ENCODE measurements around the gene PLXNA1. TPM values are rescaled to one million over a fixed set of nuclear protein-coding genes. Genes with fewer than 3 reads are reported as not detected.

Gene PLXNA1
- total RNA-seq, 1 donor, result 6.1 TPM

DNA sequence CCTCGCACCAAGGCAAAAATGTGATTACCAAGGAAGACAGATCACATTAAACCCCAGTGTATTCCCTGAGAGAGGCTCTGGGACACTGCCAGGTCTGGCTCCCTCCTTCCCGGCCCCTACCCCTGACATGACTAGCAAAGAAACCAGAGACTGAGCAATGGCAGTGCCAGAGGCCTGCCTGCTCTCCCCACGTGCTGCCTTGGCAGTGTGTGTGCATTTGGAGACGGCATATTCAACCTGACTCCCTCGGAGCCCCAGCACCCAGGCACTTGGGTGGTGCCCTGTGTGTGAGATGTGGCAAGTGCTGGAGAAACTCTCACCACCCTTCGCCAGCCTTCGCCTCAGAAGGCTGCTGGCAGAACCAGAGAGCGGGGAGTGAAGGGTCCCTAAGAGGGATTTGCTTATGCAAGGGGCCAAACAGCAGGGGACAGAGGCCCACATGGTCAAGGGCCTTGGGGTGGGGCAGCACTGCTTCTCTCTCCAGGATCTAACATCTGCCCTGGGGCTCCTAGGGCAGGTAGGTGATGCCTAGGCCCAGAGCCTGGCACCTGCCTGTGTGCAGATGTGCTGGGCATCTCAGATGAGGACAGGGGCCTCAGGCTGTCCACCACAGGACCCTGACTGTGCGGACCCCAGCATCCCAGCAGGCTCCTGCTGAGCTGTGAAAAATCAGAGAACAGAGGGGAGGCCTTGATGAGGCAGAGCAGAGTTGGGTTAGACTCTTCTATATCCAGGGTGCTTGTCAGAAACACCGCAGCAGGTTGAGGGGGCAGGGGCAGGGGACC is 23.6 kb upstream of the PLXNA1 start:
- H3K4me3 ChIP-seq (ENCODE audit: low read length), result no peak overlapping the region
- H3K9me3 ChIP-seq (ENCODE audit: low read depth, low read length), result no peaks in the 10 kb centered on the region
- H3K4me1 ChIP-seq (ENCODE audit: insufficient read depth, low read length), result peaks cover 7% of the 10 kb centered on the region
- no peaks in the 10 kb centered on the region for H3K27me3 ChIP-seq (ENCODE audit: insufficient read depth, low read length)

DNA sequence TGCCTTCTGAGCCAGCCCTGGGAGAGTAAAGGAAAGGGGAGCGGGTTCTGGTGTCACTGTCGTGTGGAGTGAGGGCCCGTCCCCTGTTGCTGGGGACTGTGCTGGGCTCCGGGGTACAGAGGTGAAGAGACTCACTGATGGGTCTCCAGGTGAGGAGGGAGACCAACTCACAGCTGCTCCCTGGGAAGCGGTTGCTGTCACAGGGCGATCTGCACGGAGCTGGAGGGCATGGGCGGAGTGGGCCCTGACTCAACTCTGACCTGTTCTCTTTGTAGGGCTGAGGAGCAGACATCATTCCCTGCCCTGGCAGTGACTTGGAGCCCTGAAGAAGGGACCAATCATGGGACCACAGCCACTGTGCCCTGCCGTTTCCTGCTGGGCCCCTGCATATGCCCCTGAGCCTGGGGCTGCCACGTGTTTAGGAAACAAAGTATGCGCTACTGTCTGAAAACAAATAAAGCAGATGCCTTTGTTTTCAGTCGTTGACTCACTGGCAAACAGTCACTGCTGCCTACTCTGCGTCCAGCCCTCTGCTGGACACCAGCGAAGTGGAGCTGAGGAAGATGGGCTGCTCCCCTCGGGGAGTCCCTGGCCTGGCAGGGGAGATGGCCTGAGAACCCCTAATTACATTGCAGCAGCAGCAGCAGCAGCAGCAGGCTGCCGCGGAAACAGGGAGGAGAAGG is 22.9 kb upstream of the PLXNA1 start:
- H3K4me1 ChIP-seq (ENCODE audit: insufficient read depth, low read length), result peaks cover 7% of the 10 kb centered on the region
- no peaks in the 10 kb centered on the region for H3K27me3 ChIP-seq (ENCODE audit: insufficient read depth, low read length)
- no peaks in the 10 kb centered on the region for H3K9me3 ChIP-seq (ENCODE audit: low read depth, low read length)
- H3K4me3 ChIP-seq (ENCODE audit: low read length), result no peak overlapping the region

DNA sequence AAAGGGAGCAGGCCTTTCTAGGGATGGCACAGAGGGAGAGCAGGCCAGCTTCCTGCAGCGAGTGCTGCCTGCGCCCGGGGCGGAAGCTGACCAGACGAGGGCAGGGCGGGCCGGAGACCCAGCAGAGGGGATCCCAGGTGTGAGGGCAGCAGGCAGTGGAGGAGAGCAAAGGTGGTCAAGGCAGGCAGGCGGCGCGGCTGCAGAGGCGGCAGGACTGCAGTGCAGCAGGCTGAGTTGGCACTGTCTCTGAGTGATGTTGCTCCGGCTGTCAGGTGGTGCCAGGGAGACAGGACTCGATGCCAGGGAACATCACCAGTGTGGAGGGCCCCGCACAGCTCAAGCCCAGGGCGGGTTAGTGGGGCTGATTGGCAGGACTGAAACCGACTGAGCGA is 22.3 kb upstream of the PLXNA1 start:
- Histone ChIP-seq H3K4me3 (ENCODE audit: low read length) (no peak overlapping the region), H3K27me3 (ENCODE audit: insufficient read depth, low read length) (no peaks in the 10 kb centered on the region), H3K4me1 (ENCODE audit: insufficient read depth, low read length) (peaks cover 3% of the 10 kb centered on the region), H3K9me3 (ENCODE audit: low read depth, low read length) (no peaks in the 10 kb centered on the region)

DNA sequence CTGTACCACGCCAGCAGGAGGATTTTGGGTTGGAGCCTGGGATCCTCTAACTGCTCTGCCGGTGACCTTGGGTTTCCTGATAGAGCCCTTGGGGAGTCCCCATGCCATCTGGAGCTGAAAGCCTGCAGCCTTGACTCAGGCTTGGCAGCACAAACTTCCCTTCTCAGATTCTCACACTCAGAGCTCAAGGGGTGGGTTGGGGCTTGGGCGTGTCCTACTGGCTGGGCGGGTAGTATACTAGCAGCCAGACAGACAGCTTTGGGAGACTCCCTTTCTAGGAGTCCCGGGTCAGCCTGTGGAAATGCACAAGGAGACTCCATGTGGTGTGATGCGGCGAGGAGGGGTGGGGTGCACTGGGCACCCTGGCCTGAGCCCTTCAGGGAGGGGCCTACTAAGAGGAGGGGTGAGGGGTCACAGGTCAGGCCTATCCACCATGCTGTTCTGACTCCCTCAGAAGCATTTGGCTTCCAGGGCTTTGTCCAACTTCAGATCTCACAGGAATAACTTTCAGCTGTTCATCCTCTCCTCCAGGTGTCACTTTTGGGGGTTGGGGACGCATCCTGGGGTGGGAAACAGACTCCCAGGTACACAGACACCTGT is 21.6 kb upstream of the PLXNA1 start:
- H3K27me3 ChIP-seq (ENCODE audit: insufficient read depth, low read length), result no peaks in the 10 kb centered on the region
- no peaks in the 10 kb centered on the region for H3K4me1 ChIP-seq (ENCODE audit: insufficient read depth, low read length)
- H3K9me3 ChIP-seq (ENCODE audit: low read depth, low read length), result no peaks in the 10 kb centered on the region
- no peak overlapping the region for H3K4me3 ChIP-seq (ENCODE audit: low read length)

DNA sequence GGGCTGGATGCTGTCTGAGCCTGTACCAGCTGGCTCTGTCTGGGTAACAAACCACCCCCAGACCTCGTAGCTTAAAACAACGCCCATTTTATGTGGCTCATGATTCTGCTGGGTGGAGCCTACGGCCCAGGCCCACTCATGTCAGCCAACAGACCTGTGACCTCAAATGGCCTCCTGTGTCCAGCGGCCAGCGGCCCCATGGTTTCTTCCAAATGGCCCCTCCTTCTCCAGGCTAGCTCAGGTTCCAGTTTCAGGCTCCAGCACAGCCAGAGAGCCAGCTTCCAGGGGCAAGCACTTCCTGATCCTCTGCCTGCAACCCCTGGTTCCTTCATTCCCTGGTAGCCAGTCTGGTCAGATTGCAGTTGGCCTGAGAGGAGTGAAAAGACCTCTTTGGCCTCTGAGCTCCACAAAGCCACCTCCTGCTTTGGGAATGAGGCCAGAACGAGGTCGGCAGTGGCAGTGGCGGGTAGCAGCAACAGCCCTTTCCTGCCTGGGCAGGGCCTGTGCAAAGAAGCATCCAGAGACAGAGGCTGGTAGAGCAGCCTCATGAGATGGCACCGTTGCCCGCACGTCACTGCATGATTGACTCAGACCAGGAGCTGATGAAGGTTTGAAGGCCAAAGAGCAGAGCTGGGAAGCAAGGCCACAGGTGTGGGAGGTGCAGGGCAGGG is 21.0 kb upstream of the PLXNA1 start:
- no peaks in the 10 kb centered on the region for H3K4me1 ChIP-seq (ENCODE audit: insufficient read depth, low read length)
- H3K4me3 ChIP-seq (ENCODE audit: low read length), result no peak overlapping the region
- no peaks in the 10 kb centered on the region for H3K9me3 ChIP-seq (ENCODE audit: low read depth, low read length)
- H3K27me3 ChIP-seq (ENCODE audit: insufficient read depth, low read length), result no peaks in the 10 kb centered on the region

DNA sequence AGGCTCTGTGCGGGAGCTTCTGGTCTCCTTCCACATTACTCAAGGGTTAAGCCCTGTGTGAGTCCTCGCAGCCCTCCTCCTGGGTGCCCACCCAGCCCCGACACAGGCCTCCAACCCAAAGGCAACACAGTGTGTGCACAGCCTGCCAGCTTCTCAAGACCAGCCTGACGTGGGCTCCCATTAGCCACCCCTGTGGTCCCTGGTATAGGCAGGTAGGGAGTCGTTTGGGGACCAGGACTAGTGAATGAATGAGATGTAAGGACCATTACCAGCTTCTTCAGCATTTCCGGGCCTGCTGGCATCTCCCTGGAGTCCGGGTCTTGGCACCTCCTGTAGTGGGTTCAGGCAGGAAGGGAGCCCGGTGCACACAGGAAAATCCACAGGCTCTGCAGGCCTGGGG is 20.2 kb upstream of the PLXNA1 start:
- Histone ChIP-seq H3K4me1 (ENCODE audit: insufficient read depth, low read length) (no peaks in the 10 kb centered on the region), H3K9me3 (ENCODE audit: low read depth, low read length) (no peaks in the 10 kb centered on the region), H3K4me3 (ENCODE audit: low read length) (no peak overlapping the region), H3K27me3 (ENCODE audit: insufficient read depth, low read length) (no peaks in the 10 kb centered on the region)

DNA sequence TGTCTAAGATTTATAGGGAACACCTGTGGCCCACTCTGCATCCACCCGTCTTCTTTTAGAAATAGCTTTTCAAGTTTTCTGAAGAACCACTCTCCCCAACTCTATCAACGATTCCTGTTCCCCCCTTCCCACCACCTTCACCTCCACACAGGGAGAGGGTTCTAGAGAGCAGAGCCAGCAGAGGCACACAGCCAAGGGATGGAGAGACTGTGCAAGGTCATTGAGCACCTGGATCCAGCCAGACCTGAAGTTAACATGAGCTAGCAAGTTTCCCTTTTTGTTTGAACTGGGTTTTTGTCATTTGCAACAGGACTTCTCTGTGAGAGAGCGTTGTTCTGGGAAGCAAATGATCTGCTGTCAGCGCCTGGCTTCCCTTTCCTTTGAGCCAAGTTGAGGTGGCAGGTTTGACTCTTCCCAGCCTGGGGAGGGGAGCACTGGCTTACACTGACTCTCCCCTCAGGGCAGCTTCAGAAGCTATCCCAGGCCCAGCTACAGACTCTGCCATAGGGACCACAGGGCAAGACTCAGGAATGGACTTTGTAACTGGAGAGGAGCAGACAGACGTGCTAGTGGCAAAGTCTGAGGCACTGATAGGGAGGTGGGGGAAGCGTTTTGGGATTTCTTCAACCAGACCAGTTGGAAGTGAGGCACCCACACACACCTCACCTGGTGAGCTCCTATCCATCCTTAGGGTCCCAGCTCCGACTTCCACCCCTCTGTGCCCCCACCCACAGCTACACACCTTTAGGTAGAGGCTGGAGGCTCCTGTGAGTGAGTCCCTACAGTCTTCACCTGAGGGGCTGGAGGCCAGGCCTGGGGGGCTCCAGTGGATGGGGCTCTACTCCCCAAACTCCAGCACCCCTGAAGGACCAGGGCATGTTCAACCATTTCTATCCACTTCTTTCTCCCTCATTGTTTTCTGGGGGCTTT is 19.4 kb upstream of the PLXNA1 start:
- Histone ChIP-seq H3K9me3 (ENCODE audit: low read depth, low read length) (no peaks in the 10 kb centered on the region), H3K4me3 (ENCODE audit: low read length) (no peak overlapping the region), H3K4me1 (ENCODE audit: insufficient read depth, low read length) (no peaks in the 10 kb centered on the region), H3K27me3 (ENCODE audit: insufficient read depth, low read length) (no peaks in the 10 kb centered on the region)

DNA sequence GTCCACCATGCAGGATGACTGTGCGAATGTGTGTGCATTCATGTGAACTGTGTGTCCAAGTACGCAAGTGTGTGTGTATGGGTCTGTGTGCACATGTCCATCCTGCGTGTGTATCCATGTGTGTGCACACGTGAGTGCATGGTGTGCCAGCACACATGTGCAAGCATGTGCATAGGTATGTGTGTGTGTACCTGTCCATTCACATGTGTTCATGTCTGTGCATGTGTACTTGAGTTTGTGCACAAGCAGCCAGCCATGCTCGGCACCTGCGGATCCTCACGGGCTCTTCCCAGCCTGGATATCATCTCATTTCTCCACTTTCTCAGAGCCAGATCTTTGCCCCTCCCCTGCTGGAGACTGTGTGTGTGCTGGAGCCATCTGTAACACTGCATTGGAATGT is 18.7 kb upstream of the PLXNA1 start:
- H3K27me3 ChIP-seq (ENCODE audit: insufficient read depth, low read length), result no peaks in the 10 kb centered on the region
- H3K9me3 ChIP-seq (ENCODE audit: low read depth, low read length), result no peaks in the 10 kb centered on the region
- no peaks in the 10 kb centered on the region for H3K4me1 ChIP-seq (ENCODE audit: insufficient read depth, low read length)
- no peak overlapping the region for H3K4me3 ChIP-seq (ENCODE audit: low read length)

DNA sequence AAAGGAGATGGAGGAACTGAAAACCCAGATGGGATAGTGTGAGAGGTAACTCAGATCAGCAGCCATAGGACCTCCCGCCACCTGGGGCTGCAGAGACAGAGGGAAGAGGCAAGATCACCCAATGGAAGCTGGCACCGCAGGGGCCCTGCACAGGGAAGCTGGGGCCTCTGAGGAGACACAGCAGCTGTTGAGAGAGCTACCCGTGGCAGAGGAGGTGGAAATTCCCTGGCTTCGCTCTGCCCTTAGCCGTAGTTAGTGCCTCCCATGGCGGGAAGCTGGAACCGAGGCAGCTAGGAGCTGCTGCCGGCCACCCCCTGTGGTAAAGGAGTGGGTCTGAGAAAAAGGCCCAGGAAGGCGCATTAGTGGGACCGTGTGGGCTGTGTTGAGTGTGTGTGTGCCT is 18.0 kb upstream of the PLXNA1 start:
- Histone ChIP-seq H3K4me1 (ENCODE audit: insufficient read depth, low read length) (no peaks in the 10 kb centered on the region), H3K4me3 (ENCODE audit: low read length) (no peak overlapping the region), H3K9me3 (ENCODE audit: low read depth, low read length) (no peaks in the 10 kb centered on the region), H3K27me3 (ENCODE audit: insufficient read depth, low read length) (no peaks in the 10 kb centered on the region)

DNA sequence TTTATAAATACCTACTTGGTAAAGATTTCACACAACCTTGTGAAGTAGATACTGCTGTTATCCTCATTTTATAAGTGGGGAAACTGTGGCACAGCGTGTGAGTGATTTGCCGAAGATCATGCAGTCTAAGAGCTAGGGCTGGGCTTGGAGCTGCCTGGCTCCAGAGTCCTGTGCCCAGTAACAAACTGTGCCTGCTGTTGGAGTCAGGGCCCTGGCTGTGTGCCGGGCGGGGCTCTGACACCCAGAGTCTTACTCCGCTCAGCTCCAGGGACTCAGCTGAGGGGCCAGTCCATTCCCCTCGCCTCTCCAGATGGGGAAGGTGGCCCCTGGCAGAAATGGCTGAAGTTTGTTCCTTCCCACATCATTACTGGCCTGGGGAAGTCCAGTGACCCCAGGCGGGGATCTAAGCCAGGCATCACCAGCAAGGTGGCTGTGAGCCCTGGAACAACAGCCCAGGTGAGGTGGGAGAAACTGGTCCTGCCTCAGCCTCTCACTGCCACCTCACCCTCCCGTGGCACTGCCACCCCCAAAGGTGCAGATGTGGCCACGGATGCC is 17.3 kb upstream of the PLXNA1 start:
- Histone ChIP-seq H3K27me3 (ENCODE audit: insufficient read depth, low read length) (no peaks in the 10 kb centered on the region), H3K4me1 (ENCODE audit: insufficient read depth, low read length) (no peaks in the 10 kb centered on the region), H3K4me3 (ENCODE audit: low read length) (no peak overlapping the region), H3K9me3 (ENCODE audit: low read depth, low read length) (no peaks in the 10 kb centered on the region)

DNA sequence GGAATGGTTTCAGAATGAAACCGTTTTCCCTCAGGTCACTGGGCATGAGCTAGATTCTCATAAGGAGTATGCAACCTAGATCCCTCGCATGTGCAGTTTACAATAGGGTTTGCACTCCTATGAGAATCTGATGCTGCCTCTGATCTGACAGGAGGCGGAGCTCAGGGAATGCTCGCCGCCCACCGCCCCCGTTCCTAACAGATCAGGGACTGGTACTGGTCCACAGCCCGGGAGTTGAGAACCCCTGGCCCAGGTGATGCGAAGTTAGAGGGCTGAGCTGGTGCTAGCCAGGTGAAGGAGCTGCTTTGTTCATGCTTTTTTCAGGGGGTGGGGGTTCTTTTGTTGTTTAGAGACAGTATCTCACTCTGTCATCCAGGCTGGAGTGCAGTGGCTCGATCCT is 15.5 kb upstream of the PLXNA1 start:
- H3K9me3 ChIP-seq (ENCODE audit: low read depth, low read length), result no peaks in the 10 kb centered on the region

DNA sequence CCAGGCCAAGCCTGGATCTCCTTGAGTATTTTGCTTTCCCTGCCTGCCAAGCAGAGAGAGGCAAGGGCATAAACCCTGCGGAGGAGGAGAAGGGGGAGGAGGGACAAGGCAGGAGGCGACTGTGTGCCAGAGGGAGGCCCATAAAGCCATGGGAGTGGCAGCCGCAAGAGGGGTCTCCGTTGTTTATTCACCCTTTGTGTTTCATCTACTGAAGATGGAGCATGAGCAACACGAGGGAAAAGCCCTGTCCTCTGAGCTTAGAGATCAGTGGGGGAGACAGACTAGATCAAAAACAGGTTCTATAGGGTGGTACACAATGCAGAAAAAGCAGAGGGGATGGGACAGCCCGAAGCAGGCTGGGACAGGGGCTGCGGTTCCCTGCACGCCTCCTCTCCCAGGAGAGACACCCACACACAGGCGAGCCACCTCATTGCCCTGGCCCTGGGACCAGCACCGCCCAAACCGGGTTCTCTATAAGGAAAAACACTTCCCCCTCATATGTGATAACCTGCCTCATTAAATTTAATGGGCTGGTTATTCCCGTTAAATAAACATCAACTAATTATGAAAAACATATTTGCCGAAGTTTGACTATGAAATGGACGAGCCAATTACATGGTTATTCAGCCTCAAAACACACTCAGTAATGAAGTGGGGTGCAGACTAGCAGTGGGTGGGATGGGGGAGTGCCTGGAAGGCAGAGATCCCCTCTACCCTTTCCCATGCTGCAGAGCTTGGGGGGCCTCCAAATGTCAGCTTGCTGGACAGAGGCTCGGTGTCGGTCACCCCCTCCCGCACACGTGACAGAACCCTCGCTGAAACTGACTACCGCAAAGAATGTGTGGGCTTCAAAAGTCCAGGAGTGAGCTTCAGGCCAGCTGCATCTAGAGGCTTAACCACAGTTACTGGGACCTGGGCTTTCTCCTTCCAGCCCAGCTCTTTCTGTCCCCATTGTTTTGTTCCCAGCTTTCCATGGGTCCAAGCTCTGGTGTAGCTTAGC is 14.2 kb upstream of the PLXNA1 start:
- Histone ChIP-seq H3K9me3 (ENCODE audit: low read depth, low read length) (no peaks in the 10 kb centered on the region), H3K4me1 (ENCODE audit: insufficient read depth, low read length) (no peaks in the 10 kb centered on the region), H3K27me3 (ENCODE audit: insufficient read depth, low read length) (no peaks in the 10 kb centered on the region), H3K4me3 (ENCODE audit: low read length) (no peak overlapping the region)

More for the DNA sequence above, 15.5 kb upstream of the PLXNA1 start:
- Histone ChIP-seq H3K27me3 (ENCODE audit: insufficient read depth, low read length) (no peaks in the 10 kb centered on the region), H3K4me1 (ENCODE audit: insufficient read depth, low read length) (no peaks in the 10 kb centered on the region), H3K4me3 (ENCODE audit: low read length) (no peak overlapping the region)

DNA sequence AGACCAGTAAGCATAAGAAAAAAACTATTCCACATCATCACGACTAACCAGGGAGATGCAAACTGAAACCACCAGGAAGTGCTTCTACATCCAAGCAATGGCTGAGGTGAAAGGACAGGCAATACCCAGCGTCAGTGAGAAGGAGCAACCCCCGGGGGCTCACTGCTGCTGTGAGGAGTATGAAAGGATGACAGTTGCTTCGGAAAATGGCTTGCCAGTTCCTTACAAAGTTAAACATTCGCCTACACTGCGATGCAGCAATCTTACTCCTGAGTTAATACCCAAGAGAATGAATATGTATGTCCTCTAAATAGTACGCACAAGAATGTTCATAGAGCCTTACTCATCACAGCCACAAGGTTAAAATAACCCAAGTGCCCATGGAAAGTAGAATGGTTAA is 13.3 kb upstream of the PLXNA1 start:
- no peaks in the 10 kb centered on the region for H3K4me1 ChIP-seq (ENCODE audit: insufficient read depth, low read length)
- H3K4me3 ChIP-seq (ENCODE audit: low read length), result no peak overlapping the region
- peaks cover 7% of the 10 kb centered on the region for H3K27me3 ChIP-seq (ENCODE audit: insufficient read depth, low read length)
- H3K9me3 ChIP-seq (ENCODE audit: low read depth, low read length), result peaks cover under 1% of the 10 kb centered on the region
